Measurements from ENCODE around the gene WDFY4. TPM values are rescaled to one million over a fixed set of nuclear protein-coding genes. Genes with fewer than 3 reads are reported as not detected.

WDFY4 gene
- total RNA-seq, 1 donor from 2014 or later: 4.3 TPM

DNA sequence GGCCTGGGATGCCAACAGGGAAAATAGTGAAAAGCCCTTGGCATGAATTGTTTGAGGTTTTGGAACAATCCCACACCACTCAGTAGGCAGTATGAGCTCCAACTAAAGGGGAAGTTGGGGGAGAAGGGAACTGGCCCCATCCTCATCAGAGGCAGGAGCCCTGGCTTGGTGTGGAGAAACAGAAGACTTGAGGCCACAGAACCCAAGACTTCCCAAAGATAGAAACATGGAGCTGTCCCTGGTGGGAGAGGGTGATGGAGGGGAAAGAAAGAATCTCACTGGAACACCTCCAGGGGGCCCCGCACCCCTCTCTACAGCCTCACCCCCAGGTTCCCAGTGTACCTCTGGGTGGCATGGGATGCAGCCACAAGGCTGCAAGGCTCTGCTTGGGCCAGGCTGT lies 345.0 kb downstream of the WDFY4 start:
- no peak overlapping the region for H3K4me3 Mint-ChIP-seq
- peaks cover 6% of the 10 kb centered on the region for H3K4me1 Mint-ChIP-seq
- DNase-seq (ENCODE audit: low spot score in 2 of 2, unreplicated experiment in 2 of 2): no peak
- no peaks in the 10 kb centered on the region for H3K9me3 Mint-ChIP-seq
- peaks cover 19% of the 10 kb centered on the region for H3K27me3 Mint-ChIP-seq (ENCODE audit: low read depth)
- H3K27ac Mint-ChIP-seq: no peak overlapping the region
- no peaks in the 10 kb centered on the region for H3K36me3 Mint-ChIP-seq
- TF ChIP-seq, protein P1, sequence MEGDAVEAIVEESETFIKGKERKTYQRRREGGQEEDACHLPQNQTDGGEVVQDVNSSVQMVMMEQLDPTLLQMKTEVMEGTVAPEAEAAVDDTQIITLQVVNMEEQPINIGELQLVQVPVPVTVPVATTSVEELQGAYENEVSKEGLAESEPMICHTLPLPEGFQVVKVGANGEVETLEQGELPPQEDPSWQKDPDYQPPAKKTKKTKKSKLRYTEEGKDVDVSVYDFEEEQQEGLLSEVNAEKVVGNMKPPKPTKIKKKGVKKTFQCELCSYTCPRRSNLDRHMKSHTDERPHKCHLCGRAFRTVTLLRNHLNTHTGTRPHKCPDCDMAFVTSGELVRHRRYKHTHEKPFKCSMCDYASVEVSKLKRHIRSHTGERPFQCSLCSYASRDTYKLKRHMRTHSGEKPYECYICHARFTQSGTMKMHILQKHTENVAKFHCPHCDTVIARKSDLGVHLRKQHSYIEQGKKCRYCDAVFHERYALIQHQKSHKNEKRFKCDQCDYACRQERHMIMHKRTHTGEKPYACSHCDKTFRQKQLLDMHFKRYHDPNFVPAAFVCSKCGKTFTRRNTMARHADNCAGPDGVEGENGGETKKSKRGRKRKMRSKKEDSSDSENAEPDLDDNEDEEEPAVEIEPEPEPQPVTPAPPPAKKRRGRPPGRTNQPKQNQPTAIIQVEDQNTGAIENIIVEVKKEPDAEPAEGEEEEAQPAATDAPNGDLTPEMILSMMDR (IDR thresholded peaks at IDR 0.05; ENCODE audit: unreplicated experiment): no peak

Small RNA genes within 50 kb of the gene (microRNA-seq; reads per million reads assigned to microRNA genes)
- gene MIR4294: not detected

Other genes with a start within 250 kb of the WDFY4 start
- gene ARHGAP22, start 79.8 kb upstream of the WDFY4 start, total RNA-seq: 2.9 to 5.1 TPM (median 4.1 TPM) in 3 replicates

Measured in mesothelial cell of epicardium (in vitro differentiated cells).